Tibial nerve (tissue), 4 donors: Measurements from ENCODE around the gene ADAT2.

Experiments
- CTCF ChIP-seq, 5 experiments: fragments of 200-600 bp in 3 of 5; fragments of 450-650 bp in 2 of 5; sonication (generic) in 3 of 5; IDR thresholded peaks; one replicate each; pipeline ENCODE4 v1.5.1; 2016 to 2019; ENCODE audit warnings: antibody characterized with exemption in 5 of 5, mild to moderate bottlenecking in 3 of 5, moderate library complexity in 2 of 5
- EP300 ChIP-seq, 2 donors: sonication (generic); formaldehyde crosslinking; IDR thresholded peaks; one replicate each; pipeline ENCODE4 v1.6.1; 2017; ENCODE audit warnings: antibody characterized with exemption in 2 of 2, mild to moderate bottlenecking in 1 of 2
- POLR2A ChIP-seq, 2 donors: fragments of 450-650 bp; IDR thresholded peaks; one replicate each; pipeline ENCODE4 v1.6.1; 2017; ENCODE audit warnings: antibody characterized with exemption in 2 of 2, mild to moderate bottlenecking in 2 of 2, moderate library complexity in 2 of 2

- TF ChIP-seq CTCF (IDR thresholded peaks at IDR 0.05) (no peak), POLR2A (IDR thresholded peaks at IDR 0.05) (no peak), EP300 (IDR thresholded peaks at IDR 0.05) (no peak)
These were observed 60.2 kb downstream of the ADAT2 start for GRCh38 chr6:143390278-143390677.
